Measurements from ENCODE around the gene PPID.
"Not testable (repeated sequence)": the region's sequence is repeated elsewhere in the genome, so short reads cannot be mapped to it uniquely, and the experiment has no call there.

The PPID gene

DNA sequence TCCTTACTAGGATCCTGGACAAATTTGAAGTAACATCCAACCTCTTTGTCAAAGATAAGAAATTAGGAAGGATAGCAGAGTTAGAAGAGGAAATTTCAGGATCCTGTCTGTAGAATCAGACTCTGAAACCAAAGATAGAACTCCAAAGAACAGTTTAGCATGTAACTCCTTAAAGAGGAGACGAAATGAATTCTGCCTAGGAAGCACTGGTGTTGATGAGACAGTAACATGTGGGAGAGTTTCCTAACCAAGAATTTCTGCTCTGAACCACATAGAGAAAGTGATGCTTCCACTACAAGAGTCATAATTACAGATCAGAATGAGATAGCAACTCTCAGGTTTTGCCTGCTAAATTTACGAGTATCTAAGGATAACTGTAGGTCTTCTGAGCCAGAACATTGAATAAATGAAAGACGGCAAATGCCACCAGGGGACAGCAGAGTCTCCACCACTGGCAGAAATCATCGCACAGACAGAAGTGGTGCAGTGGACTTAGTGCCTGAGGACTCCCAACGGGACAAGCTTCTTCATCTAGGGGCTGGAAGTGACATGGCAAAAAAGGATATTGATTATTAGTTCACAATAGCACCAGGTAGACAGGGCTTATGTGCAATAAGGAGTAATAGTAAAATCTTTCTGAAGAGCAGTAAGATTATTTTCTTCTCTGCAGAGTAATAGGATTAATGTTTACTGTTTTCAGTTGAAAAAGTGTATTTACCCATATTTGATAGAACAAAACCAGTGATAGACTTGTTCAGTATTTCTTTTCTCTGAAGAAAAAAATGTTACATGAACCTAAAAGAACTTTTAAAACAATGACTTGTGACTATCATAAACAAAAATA is 6.7 kb upstream of the PPID start:
- DNase-seq (ENCODE audit: low spot score) = peak; percentile 82

DNA sequence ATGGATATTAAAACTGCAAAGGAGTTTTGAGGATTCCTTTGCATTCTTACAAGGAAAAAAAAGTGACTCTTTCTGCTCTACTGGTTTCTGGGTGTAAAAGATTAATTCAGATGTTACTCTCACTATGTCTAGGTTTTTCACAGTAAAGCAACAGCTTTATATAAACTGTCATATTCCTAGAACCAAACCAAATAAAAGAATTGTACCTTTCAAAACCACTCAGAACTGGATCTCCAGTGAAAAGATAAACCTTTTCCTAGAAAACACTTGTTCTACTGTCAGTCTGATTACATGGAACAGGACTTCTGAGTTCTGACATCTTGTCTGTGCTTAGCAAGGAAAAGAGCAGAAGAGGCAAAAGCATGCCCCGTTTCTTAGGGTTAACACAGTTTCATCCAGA is 5.0 kb upstream of the PPID start:
- DNase-seq (ENCODE audit: low spot score) = no peak

DNA sequence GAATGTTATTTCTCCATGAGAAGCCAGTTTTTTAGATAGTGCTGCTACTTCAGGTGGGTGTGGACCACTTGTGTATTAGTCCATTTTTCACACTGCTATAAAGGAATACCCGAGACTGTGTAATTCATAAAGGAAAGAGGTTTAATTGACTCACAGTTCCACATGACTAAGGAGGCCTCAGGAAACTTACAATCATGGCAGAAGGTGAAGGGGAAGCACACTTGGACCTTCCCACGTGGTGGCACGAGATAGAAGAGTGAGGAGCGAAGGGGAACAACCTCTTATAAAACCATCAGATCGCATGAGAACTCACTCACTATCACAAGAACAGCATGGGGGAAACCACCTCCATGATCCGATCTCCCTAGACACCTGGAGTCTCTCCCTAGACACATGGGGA is 3.4 kb upstream of the PPID start:
- no peak for DNase-seq (ENCODE audit: low spot score)

DNA sequence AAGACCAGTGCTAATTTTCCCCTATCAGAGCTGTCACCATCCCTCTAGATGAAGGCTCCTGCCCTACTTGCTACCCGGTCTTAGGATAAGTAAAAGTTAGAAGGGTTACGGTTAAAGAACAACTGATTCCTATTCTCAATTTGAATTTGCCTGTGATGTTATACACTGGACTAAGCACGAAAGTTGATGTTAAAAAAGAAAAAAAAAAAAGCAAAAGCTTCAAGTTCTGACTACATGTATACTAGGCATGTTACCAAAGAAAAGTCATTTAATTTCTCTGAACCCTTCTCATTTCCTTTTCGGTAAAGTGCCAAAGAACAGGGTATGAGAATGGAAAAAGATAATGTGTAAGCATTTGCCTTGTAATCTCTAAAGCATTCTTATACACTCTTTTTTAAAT is 1.4 kb upstream of the PPID start:
- DNase-seq (ENCODE audit: low spot score) = no peak

DNA sequence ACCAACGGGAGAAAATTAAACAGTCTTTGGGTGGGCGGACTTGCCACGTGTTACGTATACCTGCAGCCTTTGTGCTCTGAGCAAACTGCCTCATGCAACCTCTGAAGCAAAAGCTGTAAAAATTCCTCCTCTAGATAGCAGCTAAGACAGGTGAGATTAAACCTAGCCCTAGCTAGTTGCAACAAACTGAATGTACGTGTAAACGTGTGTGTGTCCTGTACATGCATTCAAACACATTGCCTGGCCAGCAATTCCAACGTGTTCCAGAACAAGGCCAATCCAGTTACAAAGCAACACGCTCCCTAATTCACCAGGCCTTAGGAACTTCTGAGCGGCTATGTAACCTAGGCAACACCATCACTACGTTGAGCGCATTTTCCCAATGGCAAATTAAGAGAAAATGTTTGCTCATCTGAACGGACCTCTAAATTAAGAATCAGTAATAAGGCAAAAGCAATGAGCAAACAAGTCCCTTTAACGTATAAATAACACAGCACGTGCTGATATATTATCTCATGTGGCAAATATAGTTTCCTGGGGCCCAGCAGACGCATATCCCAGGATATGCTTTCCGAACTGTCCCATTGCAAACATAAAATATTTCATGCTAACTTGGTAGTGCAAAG is 792 bp downstream of the PPID start:
- peak; percentile 38 for DNase-seq (ENCODE audit: low spot score)

DNA sequence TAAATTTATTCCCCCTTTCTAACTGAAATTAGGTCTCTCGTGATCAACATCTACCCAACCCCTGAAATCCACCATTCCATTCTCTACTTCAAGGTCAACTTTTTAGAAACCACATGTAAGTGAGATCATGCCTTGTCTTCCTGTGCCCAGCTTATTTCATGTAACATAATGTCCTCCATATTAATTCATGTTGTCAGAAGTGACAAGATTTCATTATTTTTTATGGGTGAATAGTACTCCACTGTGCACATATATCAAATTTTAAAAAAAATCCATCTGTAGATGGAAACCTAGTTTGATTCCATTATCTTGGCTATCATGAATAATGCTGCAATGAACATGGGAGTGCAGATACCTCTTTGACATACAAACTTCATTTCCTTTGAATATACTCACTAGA is 1.5 kb downstream of the PPID start:
- DNase-seq (ENCODE audit: low spot score) = no peak

DNA sequence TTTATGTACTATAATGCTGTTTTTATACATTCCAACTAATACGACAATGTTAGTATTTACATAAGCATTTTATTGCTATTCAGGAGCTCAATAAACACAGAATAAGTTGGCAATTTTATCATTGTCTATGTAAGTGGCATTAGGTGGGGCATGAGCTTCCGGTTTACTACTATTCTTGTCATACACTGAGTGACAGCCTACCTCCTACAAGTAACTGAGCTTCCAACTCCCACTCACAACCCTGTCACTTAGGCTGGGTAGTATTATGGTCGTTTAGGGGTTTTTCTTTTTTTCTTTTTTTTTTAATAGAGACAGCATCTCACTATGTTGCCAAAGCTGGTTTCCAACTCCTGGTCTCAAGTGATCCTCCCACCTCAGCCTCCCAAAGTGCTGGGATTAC is 7.4 kb downstream of the PPID start:
- no peak for DNase-seq (ENCODE audit: low spot score)

DNA sequence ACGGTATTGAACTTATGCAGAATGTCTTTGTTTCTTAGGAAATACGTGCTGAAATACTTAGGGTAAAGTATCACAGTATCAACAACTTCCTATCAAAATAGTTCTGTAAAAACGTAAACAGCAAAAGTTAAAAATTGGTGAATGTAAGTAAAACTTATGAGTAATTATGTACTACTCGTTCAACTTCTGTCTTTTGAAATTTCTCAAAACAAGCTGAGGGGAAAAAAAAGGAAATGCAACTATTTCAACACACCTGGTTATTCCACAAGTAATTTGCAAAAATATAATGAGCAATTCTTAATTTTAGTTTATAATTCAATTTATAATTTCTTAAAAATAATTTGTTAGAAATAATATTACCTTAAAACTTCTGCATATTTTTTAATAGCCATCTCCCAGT is 8.3 kb downstream of the PPID start:
- no peak for DNase-seq (ENCODE audit: low spot score)

DNA sequence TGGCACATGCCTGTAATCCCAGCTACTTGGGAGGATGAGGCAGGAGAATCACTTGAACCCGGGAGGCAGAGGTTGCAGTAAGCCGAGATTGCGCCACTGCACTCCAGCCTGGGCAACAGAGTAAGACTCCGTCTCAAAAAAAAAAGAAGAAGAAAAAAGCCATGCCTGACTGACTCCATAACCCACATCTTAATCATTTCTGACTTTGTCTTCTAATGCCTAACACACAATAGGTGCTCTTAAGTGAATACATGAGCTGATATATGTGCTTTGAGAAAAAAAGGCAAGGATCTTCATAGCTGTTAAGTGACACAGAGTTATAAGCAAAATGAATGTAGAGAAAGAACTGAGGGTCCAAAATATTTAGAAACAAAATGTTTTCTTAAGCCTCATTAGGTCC is 10.6 kb downstream of the PPID start:
- DNase-seq (ENCODE audit: low spot score) = not testable (repeated sequence)

DNA sequence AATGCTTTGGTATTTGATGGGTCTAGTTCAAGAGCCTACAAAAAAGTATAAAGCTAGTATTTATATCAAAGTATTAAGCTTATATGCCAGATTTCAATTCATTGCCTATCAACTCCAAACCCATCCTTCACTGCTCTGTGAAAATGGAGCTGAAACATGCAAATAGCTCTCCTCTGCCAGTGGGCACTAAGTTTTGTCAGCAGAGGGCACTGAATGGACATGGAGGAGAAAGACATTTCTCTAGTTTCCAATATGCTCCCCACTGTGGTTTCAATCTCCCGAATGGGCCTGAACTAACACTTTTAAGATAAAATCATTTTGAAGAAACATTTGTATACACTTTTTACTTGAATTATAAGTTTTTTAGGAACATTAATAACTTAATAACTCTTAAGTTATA is 12.4 kb downstream of the PPID start:
- no peak for DNase-seq (ENCODE audit: low spot score)

DNA sequence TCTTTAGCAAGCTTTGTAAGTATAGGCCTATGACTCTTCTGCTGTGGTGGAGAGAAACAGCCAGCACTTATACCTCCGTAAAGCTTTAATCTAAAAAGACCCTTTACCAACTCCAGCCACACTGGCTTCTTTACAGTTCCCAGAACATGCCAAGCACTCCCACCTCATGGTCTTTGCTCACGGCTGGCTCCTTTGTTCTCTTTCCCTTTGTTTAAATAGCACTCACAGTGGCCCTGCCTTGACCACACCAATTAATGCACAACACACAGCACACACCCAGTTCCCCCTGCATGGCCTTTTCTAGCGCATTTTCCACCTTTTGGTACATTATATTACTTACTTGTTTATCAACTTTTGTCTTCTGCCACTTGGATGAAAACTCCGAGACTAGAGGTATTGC is 18.9 kb downstream of the PPID start:
- no peak for DNase-seq (ENCODE audit: low spot score)

DNA sequence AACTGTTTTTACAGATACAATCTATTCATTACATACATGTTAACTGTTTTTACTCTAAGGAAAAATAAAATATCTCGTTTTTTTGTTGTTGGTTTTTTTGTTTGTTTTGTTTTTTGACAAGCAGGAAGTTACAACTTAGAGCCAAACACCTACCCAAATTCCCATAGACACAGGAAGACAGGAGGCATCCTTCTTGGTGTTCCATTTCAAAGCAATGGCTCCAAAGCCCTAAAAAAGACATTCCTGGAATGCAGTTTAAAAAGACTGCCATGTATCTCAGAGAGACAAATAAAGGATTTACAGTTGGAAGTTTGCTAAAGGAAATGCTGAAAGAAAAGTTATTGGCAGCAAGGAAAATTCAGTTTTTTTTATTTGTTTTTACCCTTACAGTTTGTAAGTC is 34.4 kb downstream of the PPID start:
- no peak for DNase-seq (ENCODE audit: low spot score)

DNA sequence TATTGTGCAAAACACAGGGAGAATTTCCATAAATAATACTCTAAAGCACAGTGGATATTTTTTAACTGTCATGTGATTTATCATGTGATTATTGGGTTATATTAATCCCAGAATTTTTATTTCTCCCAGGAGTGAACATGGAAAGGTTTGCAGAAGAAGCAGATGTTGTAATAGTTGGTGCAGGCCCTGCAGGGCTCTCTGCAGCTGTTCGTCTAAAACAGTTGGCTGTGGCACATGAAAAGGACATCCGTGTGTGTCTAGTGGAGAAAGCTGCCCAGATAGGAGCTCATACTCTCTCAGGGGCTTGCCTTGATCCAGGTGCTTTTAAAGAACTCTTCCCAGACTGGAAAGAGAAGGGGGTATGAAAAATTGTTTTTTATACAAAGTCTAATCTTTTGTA is 41.1 kb downstream of the PPID start:
- no peak for DNase-seq (ENCODE audit: low spot score)

DNA sequence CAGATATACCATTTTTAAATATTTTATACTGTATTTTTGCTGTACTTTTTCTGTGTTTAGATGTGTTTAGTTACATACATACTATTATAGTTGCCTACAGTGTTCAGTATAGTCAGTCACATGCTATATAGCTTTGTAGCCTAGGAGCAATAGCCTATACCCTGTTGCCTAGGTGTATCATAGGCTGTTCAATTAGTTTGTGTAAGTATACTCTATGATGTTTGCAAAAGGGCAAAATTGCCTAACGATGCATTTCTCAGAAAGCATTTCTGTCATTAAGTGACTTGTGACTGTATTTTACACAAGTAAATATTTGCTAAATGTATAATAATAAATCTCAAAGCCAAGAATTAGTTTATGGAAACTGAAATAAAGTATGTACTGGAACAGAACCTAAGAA is 41.6 kb downstream of the PPID start:
- DNase-seq (ENCODE audit: low spot score) = no peak

DNA sequence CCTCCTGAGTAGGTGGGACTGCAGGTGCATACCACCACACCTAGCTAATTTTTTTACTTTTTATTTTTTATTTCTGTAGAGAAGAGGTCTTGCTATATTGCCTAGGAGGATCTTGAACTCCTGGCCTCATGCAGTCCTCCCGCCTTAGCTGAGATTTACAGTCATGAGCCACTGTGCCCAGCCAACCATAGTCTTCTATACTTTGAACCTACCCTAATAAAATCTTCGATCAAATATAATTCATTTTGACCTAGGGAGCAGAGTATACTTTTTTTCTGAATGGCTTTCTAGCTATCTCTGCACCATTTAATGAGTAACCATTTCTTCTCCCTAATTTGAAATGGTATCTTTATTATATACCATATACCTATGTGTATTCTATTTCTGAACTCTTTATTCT is 44.4 kb downstream of the PPID start:
- DNase-seq (ENCODE audit: low spot score) = no peak

DNA sequence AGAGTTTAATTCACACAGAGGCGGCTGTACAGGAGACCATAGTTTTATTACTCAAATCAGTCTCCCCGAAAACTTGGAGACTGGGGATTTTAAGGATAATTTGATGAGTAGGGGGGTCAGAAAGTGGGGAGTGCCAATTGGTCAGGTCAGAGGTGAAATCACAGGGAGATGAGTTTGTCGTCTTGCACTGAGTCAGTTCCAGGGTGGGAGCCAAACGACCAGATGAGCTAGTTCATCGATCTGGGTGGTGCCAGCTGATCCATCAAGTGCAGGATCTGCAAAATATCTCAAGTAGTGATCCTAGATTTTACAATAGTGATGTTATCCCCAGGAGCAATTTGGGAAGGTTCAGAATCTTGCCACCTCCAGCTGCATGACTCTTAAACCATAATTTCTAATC is 47.1 kb downstream of the PPID start:
- no peak for DNase-seq (ENCODE audit: low spot score)

DNA sequence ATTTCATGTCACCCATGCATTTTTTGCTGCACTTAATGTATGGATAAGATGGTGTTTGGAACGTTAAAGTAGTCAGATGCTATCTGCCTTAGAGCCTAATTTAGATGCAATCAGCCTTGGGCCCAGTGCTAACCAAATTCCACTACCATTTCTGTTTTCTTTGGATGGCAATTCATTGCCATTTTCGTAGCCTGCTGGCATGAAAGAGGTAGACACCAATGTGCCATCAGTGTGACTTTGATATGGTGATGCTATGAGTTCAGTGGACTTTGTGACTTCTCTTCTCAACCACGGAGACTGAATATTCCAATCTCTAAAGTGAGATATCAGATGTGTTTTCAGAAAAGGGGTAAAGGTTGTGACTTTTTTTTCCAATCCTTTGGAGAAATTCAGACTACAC is 49.6 kb downstream of the PPID start:
- no peak for DNase-seq (ENCODE audit: low spot score)

DNA sequence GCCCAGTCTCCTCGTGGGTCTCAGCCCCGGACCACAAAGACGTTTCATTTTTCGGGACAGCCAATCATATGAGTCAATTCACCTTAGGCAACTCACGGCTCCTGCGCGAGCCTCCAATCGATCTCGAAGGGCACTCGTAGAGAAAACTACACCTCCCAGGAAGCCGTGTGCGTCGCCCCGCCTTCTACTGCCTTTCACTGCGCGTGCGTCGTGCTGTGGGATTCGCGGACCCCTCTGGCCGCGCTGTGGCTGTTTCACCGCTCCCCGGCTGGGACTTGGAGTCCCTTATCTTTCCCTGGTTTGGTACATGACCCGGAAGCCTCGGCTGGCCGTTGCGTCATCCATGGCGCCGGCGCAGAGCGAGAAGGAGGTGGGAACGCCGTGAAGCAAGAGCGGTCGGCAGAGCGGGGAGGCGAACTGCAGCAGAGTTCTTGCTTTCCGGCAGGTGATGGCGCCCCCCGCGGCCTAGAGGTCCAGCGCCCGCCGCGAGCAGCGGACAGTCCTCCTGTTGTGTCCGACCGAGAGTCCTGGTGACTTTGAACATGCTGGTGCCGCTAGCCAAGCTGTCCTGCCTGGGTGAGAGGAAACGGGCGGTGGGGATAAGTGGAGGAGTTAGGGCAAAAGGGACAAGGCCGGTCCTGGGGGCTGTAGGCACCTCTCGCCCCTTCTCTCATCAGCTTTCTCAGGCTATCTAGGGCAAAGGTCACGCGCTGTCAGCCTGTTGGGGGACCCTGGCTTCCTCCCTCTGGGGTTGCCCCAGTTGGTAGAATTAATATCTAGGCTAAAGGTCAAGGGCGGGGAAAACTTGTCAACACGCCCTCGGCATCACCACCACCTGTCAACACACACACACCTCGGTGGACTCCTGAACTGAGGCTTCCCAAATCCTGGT is 51.0 kb downstream of the PPID start, which contains the start of gene ETFDH:
ETFDH (plus strand) TSS at position 382 of the 892 bp plus-strand sequence; CDS start at position 543, 161 bp downstream.
- DNase-seq (ENCODE audit: low spot score) = peak; percentile 99

DNA sequence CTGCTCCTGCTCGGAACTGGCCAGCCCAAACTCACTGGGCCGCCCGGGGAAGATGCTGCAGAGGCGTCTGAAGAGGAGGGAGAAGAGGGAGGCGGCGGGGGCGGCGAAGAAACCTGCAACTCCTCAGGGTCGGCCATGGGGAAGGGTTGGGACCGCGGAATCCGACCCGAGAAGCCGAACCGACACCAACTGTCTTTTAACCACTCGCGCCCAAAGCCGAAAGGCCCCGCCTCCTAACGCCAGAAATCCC is 51.6 kb downstream of the PPID start, which contains the start of gene C4orf46:
C4orf46 (minus strand) TSS at position 223 of the 250 bp plus-strand sequence; CDS start at position 137, 86 bp downstream.
- DNase-seq (ENCODE audit: low spot score) = no peak

DNA sequence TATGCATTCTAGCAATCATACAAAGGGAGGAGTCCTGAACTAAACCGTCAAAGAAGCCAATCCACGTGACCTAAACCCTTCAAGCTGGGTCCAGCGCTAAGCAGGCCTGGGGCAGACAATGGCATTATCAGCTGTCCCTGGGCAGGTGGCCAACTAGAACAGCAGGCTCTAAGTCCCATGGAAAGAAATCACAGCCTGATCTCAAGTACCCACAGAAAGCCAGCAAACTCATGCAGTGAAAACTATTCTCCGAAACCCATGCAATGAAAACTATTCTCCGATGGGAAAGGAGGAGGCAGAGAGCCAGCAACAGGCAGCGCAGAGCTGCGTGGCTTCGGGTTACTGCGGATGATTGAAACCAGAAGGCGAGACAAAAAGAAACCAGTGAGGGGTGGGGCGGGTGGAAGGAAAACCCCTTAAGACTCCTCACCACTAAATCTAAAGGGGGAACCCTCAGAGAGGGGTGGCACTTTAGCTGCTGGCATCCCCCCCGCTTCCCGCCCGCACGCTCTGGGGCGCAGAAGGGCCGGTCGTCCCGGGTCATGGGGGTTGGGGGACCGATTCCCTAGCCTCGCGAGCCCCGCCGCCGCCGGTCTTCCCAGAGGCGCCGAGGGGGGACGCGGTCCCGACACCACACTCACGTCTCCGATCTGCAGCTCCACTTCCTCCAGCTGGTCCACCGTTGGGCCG is 52.1 kb downstream of the PPID start:
- DNase-seq (ENCODE audit: low spot score) = peak; percentile 80

DNA sequence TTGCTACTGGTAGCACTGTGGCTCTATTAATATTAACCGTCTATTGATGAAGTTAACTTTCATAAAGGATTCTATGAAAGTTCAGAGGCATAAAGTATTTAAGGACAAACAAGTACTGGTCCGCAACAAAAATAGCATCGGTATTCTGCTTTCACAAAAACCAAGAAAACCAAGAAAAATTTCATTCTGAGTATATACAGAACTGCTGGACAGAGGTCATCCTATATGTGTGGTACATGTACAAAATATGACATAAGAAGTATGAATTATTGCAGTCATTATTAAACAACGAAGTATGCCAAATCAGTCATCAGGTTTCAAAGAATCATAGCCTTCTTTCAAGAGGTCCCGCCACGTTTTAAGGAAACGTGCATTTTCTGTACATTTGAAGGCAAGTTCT is 53.9 kb downstream of the PPID start:
- DNase-seq (ENCODE audit: low spot score) = no peak

DNA sequence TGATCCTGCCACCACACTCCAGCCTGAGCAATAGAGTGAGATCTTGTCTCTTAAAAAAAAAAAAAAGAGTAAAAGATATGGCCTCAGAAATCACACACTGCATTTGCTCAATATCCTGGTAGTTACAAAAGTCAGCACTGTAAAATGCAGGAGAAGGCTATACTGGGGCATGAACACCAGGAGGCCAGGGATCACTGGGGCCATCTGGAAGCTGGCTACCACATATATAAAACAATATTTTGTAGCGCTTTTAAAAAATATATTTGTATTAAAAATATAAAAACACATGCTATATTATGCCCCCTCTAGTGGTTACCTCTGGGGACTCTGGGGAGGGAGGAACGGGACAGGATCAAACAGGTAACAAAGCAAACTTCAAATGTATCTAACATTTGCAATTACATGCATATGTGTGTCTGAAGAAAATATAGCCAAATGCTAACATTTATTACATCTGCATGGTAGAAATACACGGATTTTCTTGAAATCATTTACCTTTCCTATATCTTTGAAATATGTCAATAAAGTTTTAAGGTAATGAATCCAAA is 55.5 kb downstream of the PPID start:
- DNase-seq (ENCODE audit: low spot score) = no peak
